Measurements from ENCODE around the gene NCOR1. TPM values are rescaled to one million over a fixed set of nuclear protein-coding genes. Genes with fewer than 3 reads are reported as not detected.

The NCOR1 gene
- total and polyA plus RNA-seq, 9 of the 15 experiments (the other 6 are each of a cell fraction or from before 2014, with no cell fraction given) = 20.2 to 66.5 (median 50.9) TPM

DNA sequence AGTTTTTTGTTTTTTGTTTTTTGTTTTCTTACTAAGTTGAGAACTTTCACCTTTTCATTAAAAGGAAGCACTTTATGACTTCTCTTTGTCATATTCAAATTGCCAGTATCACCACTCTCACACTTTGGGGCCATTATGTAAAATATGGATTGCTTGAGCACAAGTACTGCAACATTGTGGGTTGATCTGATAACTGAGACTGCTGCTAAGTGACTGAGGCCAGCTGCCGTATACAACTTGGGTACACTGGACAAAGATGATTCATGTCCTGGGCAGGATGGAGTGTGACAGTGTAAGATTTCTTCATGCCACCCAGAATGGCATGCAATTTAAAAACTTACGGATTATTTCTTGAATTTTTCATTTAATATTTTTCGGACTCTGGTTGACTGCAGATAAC, 207.9 kb downstream of the NCOR1 start:
- DNase-seq (ENCODE audit: extremely low read depth in 1 of 4, low spot score in 3 of 4) = no peak
- Histone ChIP-seq H3K4me1 (replicated peaks in 1 of 2; ENCODE audit: control insufficient read depth in 2 of 2, insufficient read depth in 2 of 2, low read length in 2 of 2) (no peaks in the 10 kb centered on the region), H3K27me3 (ENCODE audit: control insufficient read depth in 2 of 2, insufficient read depth in 2 of 2, low read length in 2 of 2) (no peaks in the 10 kb centered on the region), H3K79me2 (ENCODE audit: control insufficient read depth, insufficient read depth, low read length) (peaks cover 4% of the 10 kb centered on the region; the same call in 1 of the 3 replicates), H3K36me3 (ENCODE audit: control insufficient read depth, insufficient read depth, low read length) (peaks cover 87% of the 10 kb centered on the region), H3K4me3 (no peak overlapping the region), H3K9me1 (ENCODE audit: control insufficient read depth, insufficient read depth, low read length) (no peaks in the 10 kb centered on the region), H3K4me2 (ENCODE audit: insufficient read depth, low read length) (no peak overlapping the region), H3K9me3 (replicated peaks; ENCODE audit: control insufficient read depth, insufficient read depth, low read depth, low read length) (no peaks in the 10 kb centered on the region), H3K9ac (ENCODE audit: insufficient read depth in 1 of 2, low read depth in 2 of 2, low read length in 2 of 2) (no peak overlapping the region), H4K20me1 (replicated peaks; ENCODE audit: control insufficient read depth, insufficient read depth, low read length) (no peaks in the 10 kb centered on the region), H3K27ac (ENCODE audit: extremely low read depth, low read depth, low read length) (no peak overlapping the region), H2AFZ (ENCODE audit: low read depth, low read length) (no peak overlapping the region)
- FAIRE-seq = no peak
- ChIA-PET CTCF (ENCODE audit: low intra/inter-chr PET ratio) (no interaction called here), POLR2A (no interaction called here)
- intact Hi-C loops (cut with micrococcal nuclease) = loop anchor here (10.0 kb wide), 1 partner anchor 207 kb away; the partner anchor contains the start of genes NCOR1 and PIGL
- in situ Hi-C loops (cut with MboI) = no loop called here
- no peak for TF ChIP-seq ZNF79 (CRISPR knock-in tag; IDR thresholded peaks at IDR 0.05; ENCODE audit: low read depth)
- TF ChIP-seq NFYB (IDR thresholded peaks at IDR 0.05; ENCODE audit: extremely low read depth, insufficient read length) = no peak
- no peak for TF ChIP-seq MYC (IDR thresholded peaks at IDR 0.05; ENCODE audit: low read depth, low read length)
- no peak for TF ChIP-seq MYC (CRISPR knock-in tag; IDR thresholded peaks at IDR 0.05; ENCODE audit: borderline replicate concordance, low read depth)
- no peak for TF ChIP-seq ZNF785 (CRISPR knock-in tag; IDR thresholded peaks at IDR 0.05)
- no peak for TF ChIP-seq ZNF589 (CRISPR knock-in tag; IDR thresholded peaks at IDR 0.05; ENCODE audit: low read depth)
- no peak for TF ChIP-seq PML (IDR thresholded peaks at IDR 0.05; ENCODE audit: low read length)
- no peak for TF ChIP-seq MAFK (IDR thresholded peaks at IDR 0.05; ENCODE audit: low read length)
- no peak for TF ChIP-seq CBFA2T2 (conservative IDR thresholded peaks at IDR 0.05)
- TF ChIP-seq CBFA2T3 (IDR thresholded peaks at IDR 0.05) = no peak
- TF ChIP-seq ZFP36 (IDR thresholded peaks at IDR 0.05; ENCODE audit: low read depth, low read length, partially characterized antibody) = no peak
- TF ChIP-seq, protein P1, sequence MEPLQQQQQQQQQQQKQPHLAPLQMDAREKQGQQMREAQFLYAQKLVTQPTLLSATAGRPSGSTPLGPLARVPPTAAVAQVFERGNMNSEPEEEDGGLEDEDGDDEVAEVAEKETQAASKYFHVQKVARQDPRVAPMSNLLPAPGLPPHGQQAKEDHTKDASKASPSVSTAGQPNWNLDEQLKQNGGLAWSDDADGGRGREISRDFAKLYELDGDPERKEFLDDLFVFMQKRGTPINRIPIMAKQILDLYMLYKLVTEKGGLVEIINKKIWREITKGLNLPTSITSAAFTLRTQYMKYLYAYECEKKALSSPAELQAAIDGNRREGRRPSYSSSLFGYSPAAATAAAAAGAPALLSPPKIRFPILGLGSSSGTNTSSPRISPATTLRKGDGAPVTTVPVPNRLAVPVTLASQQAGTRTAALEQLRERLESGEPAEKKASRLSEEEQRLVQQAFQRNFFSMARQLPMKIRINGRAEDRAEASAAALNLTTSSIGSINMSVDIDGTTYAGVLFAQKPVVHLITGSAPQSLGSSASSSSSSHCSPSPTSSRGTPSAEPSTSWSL (CRISPR knock-in tag; IDR thresholded peaks at IDR 0.05; ENCODE audit: borderline replicate concordance) = no peak
- TF ChIP-seq SP1 (CRISPR knock-in tag; IDR thresholded peaks at IDR 0.05) = no peak
- TF ChIP-seq ZBTB1 (CRISPR knock-in tag; IDR thresholded peaks at IDR 0.05; ENCODE audit: borderline replicate concordance, low read depth) = no peak
- BruUV-seq (replicated peaks) = no TSS peak
- 82% methylated on average over 3 of the region's 3 CpGs for WGBS (ENCODE audit: insufficient coverage, low coverage, missing lambda C conversion rate)
- no peak for ATAC-seq
